Measurements from ENCODE around the gene ASB10. TPM values are rescaled to one million over a fixed set of nuclear protein-coding genes. Genes with fewer than 3 reads are reported as not detected.

The ASB10 gene
- total and polyA plus RNA-seq, 3 donors from 2014 or later, result 0.18 to 0.39 TPM; not detected in 1

GRCh38 chr7:151148319-151149259 lies 38.5 kb downstream of the ASB10 start:
- H3K4me3 ChIP-seq, result no peak overlapping the region
- intact Hi-C loops (cut with DNase I; ENCODE audit: low total_unique reads), result no loop called here
- H3K4me1 ChIP-seq, result peaks cover under 1% of the 10 kb centered on the region
- H3K27me3 ChIP-seq, result no peaks in the 10 kb centered on the region
- 83 to 85% methylated on average over 21 to 22 of the region's 22 CpGs for WGBS, 2 donors
- no peak overlapping the region for H3K27ac ChIP-seq
- H3K9me3 ChIP-seq, result no peaks in the 10 kb centered on the region
- TF ChIP-seq POLR2A (IDR thresholded peaks at IDR 0.05) (no peak), CTCF (IDR thresholded peaks at IDR 0.05) (no peak)
- DNase-seq, result no peak
- no peaks in the 10 kb centered on the region for H3K36me3 ChIP-seq (ENCODE audit: low read depth, missing control alignments)

- DNase-seq, result no peak
- H3K36me3 ChIP-seq (ENCODE audit: low read depth, missing control alignments), result no peaks in the 10 kb centered on the region
- H3K9me3 ChIP-seq, result no peaks in the 10 kb centered on the region
- no peak overlapping the region for H3K4me3 ChIP-seq
- intact Hi-C loops (cut with DNase I; ENCODE audit: low total_unique reads), result no loop called here
- H3K4me1 ChIP-seq, result peaks cover 18% of the 10 kb centered on the region
- no peaks in the 10 kb centered on the region for H3K27me3 ChIP-seq
- WGBS, 2 donors, result 63 to 75% methylated on average over 3 of the region's 3 CpGs
- TF ChIP-seq POLR2A (IDR thresholded peaks at IDR 0.05), result no peak
- no peak for TF ChIP-seq CTCF (IDR thresholded peaks at IDR 0.05)
- no peak overlapping the region for H3K27ac ChIP-seq
Measured at GRCh38 chr7:151146761-151147160, 40.3 kb downstream of the ASB10 start.

- TF ChIP-seq POLR2A (IDR thresholded peaks at IDR 0.05) (no peak), CTCF (IDR thresholded peaks at IDR 0.05) (no peak)
- intact Hi-C loops (cut with DNase I; ENCODE audit: low total_unique reads), result no loop called here
- Histone ChIP-seq H3K27ac (no peak overlapping the region), H3K9me3 (no peaks in the 10 kb centered on the region), H3K36me3 (ENCODE audit: low read depth, missing control alignments) (no peaks in the 10 kb centered on the region), H3K27me3 (no peaks in the 10 kb centered on the region), H3K4me1 (peaks cover 18% of the 10 kb centered on the region), H3K4me3 (no peak overlapping the region)
- 82 to 91% methylated on average over 7 of the region's 7 CpGs for WGBS, 2 donors
- no peak for DNase-seq
Measured at GRCh38 chr7:151144387-151144786, 42.7 kb downstream of the ASB10 start.

GRCh38 chr7:151143261-151144015 lies 43.6 kb downstream of the ASB10 start:
- 67 to 82% methylated on average over 25 of the region's 25 CpGs for WGBS, 2 donors
- peak; percentile 51 for DNase-seq
- Histone ChIP-seq H3K36me3 (ENCODE audit: low read depth, missing control alignments) (no peaks in the 10 kb centered on the region), H3K9me3 (no peaks in the 10 kb centered on the region), H3K4me1 (peaks cover 18% of the 10 kb centered on the region), H3K4me3 (no peak overlapping the region), H3K27me3 (no peaks in the 10 kb centered on the region), H3K27ac (peak overlapping the region in 1 of 2 donors; percentile 39)
- intact Hi-C loops (cut with DNase I; ENCODE audit: low total_unique reads), result no loop called here
- no peak for TF ChIP-seq CTCF (IDR thresholded peaks at IDR 0.05)
- TF ChIP-seq POLR2A (IDR thresholded peaks at IDR 0.05), result no peak
